Activated T-helper 17 cell treated with anti-CD3 and anti-CD28 coated beads, Interleukin-2, amount 50 U/mL, for 72 hours (primary cell): ENCODE data around the gene JAM3. TPM values are rescaled to one million over a fixed set of nuclear protein-coding genes. Genes with fewer than 3 reads are reported as not detected.
A peak's percentile ranks its signal among the peaks of the same experiment; 100 is the strongest.
"Not testable (repeated sequence)": the region's sequence is repeated elsewhere in the genome, so short reads cannot be mapped to it uniquely, and the experiment has no call there.

ENCODE experiments used
- ATAC-seq: fragments of 150-1000 bp; cut with Tn5 transposase; replicated peaks from 2 replicates; pipeline ENCODE4 v1.10.0; 2021; ENCODE audit warnings: mild to moderate bottlenecking, moderate library complexity
- H3K27ac Mint-ChIP-seq: one replicate; pipeline ENCODE4 v1.8.0; 2022; ENCODE audit warnings: mixed read lengths
- H3K27me3 Mint-ChIP-seq: one replicate; pipeline ENCODE4 v1.8.0; 2022; ENCODE audit warnings: mixed read lengths
- H3K36me3 Mint-ChIP-seq: one replicate; pipeline ENCODE4 v1.8.0; 2022; ENCODE audit warnings: low read depth, mild to moderate bottlenecking, mixed read lengths
- H3K4me1 Mint-ChIP-seq: one replicate; pipeline ENCODE4 v1.8.0; 2022; ENCODE audit warnings: mixed read lengths
- H3K4me3 Mint-ChIP-seq: one replicate; pipeline ENCODE4 v1.8.0; 2022; ENCODE audit warnings: mild to moderate bottlenecking, mixed read lengths
- H3K9me3 Mint-ChIP-seq: one replicate; pipeline ENCODE4 v1.8.0; 2022; ENCODE audit warnings: mixed read lengths
- total RNA-seq, 2 donors: library from RNA; stranded (reverse); gene quantifications; one replicate each; pipeline ENCODE4 v1.2.3, GENCODE V29; 2022

JAM3 gene
- total RNA-seq, 2 donors from 2014 or later = 7.6 to 26.2 TPM

DNA sequence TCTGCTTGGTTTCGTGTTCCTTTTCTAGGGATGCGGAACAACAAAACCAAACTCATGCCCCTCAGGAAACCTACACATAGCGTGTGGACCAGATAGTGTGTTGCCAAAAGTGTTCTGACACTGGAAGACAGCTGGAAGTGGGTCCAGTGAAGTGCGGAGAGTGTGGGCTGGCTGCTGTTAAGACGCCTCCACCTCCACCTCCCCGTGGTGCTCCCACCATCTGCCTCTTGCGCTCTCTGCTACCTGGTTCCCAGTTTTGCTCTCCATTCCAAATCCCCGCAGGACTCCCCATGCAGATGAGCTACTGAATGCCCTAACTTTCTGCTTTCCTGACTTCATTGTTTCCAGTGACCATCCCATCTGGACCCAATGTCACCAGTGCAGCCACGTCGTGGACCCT lies 103.1 kb downstream of the JAM3 start:
- no peak for ATAC-seq
- Mint-ChIP-seq H3K36me3 (peaks cover 98% of the 10 kb centered on the region), H3K27me3 (no peaks in the 10 kb centered on the region), H3K9me3 (no peaks in the 10 kb centered on the region), H3K4me3 (no peak overlapping the region), H3K27ac (peak overlapping the region; percentile 66), H3K4me1 (no peaks in the 10 kb centered on the region)

DNA sequence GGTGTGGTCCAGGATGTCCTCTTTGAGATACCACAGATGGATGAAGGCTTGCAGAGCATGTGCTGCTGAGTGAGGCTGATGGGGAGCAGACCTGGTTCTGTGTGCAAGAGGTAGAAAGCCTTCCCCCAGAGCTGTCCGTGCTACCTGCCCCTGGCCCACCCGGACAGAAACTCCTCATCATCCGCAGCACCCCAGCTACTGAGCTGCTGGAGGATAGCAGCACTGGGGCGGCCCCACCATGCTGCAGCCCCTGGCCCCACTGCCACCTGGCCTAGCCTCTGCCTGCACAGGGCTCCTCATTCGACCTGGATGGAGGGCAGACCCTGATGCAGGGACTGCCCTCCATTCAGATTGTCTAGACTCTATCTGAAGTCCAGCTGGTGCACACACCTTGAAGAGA lies 104.4 kb downstream of the JAM3 start:
- Mint-ChIP-seq H3K36me3 (peaks cover 100% of the 10 kb centered on the region), H3K27ac (no peak overlapping the region), H3K27me3 (no peaks in the 10 kb centered on the region), H3K4me1 (no peaks in the 10 kb centered on the region), H3K4me3 (no peak overlapping the region), H3K9me3 (no peaks in the 10 kb centered on the region)
- ATAC-seq = no peak

DNA sequence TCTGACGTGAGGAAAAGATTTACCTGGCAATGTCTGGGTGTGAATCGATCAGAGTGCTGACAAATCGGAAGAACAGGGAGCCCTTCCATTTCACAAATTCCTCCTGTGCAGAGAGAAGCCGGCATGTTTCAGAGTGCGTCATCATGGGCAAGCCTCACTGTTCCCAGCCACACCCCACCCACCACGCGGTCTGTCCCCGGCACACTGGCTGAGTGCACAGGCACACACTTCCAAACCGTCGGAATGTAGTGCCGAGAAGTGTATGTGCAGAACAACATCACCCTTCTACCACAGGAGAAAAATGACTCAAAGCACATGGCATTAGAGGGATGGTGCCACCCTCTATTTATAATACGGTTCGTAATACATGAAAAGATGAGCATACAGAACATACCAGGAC lies 107.4 kb downstream of the JAM3 start:
- no peak for ATAC-seq
- Mint-ChIP-seq H3K27me3 (no peaks in the 10 kb centered on the region), H3K4me3 (no peak overlapping the region), H3K4me1 (no peaks in the 10 kb centered on the region), H3K9me3 (no peaks in the 10 kb centered on the region), H3K27ac (no peak overlapping the region), H3K36me3 (peaks cover 100% of the 10 kb centered on the region)

DNA sequence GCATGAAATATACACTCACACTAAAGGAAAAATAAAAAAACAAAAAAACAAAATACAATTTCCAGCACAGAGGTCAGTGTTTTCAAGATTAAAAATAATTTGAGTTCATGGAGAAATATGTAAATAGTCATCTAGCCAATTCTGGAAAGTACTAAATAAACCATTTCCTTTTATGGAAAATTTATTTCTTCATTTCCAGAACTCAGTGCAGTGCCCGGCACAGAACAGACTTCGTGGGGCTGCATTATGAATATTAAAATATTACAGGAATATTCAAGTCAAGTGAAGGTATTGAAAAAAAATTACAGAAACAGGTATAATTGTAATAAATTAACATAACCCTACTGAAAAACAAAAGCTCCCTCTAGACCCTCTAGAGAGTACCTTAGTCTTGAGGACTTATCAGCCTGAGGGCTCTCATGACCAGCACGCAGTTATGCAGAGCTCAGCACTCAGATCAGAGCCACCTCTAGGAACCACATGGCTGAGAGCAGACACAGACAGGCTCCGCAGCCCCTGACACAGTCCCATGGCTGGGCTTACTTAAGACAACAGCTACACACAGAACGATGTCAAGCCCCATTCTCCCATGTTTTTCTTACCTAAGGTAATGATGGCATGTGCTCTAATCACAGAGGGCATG lies 109.3 kb downstream of the JAM3 start:
- Mint-ChIP-seq H3K4me3 (no peak overlapping the region), H3K36me3 (peaks cover 97% of the 10 kb centered on the region), H3K4me1 (no peaks in the 10 kb centered on the region), H3K27me3 (no peaks in the 10 kb centered on the region), H3K9me3 (no peaks in the 10 kb centered on the region), H3K27ac (no peak overlapping the region)
- no peak for ATAC-seq

DNA sequence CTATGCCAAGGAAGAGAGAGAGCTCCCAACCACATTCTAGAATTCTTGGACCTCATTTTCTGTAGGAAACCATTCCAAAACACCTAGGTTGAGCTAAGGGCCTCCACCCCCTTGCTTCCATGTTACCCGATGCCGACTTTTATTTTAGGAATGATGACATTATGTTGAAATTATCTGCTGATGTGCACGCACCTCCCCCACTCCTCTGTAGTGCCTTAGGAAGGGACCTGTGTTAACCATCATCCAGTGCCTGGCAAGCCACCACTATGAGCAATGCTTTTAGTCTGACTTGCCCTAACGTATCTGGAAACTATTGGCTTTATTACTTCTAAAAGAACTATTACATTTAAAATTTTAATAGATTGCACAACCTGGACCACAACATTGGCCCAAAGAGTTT lies 112.8 kb downstream of the JAM3 start:
- Mint-ChIP-seq H3K27me3 (no peaks in the 10 kb centered on the region), H3K4me3 (no peak overlapping the region), H3K9me3 (no peaks in the 10 kb centered on the region), H3K4me1 (no peaks in the 10 kb centered on the region), H3K36me3 (peaks cover 96% of the 10 kb centered on the region), H3K27ac (no peak overlapping the region)
- no peak for ATAC-seq

DNA sequence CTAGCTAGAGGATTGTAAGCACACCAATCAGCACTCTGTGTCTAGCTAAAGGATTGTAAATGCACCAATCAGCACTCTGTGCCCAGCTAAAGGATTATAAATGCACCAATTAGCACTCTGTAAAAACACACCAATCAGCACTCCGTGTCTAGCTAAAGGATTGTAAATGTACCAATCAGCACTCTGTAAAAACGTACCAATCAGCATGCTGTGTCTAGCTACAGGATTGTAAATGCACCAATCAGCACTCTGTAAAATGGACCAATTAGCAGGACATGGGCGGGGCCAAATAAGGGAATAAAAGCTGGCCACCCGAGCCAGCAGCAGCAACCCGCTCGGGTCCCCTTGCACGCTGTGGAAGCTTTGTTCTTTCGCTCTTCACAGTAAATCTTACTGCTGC lies 119.2 kb downstream of the JAM3 start:
- H3K4me3 Mint-ChIP-seq, H3K4me1 Mint-ChIP-seq, H3K27me3 Mint-ChIP-seq, H3K9me3 Mint-ChIP-seq, ATAC-seq, H3K27ac Mint-ChIP-seq: not testable (repeated sequence)
- H3K36me3 Mint-ChIP-seq = peaks cover 99% of the 10 kb centered on the region

DNA sequence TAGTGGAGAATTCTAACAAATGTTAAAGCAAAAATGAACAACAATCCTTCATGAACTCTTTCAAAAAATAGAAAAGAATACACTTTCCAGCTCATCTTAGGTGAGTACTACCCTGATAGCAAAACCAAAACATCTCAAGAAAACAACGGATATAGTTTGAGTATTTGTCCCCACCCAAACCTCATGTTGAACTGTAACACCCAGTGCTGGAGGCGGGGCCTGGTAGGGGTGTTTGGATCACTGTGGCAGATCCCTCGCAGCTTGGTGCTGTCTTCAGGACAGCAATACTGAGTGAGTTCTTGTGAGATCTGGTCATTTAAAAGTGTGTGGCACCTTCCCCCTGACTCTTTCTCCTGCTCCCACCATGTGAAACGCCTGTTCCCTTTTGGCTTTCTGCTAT lies 127.9 kb downstream of the JAM3 start:
- Mint-ChIP-seq H3K36me3 (peaks cover 97% of the 10 kb centered on the region), H3K9me3 (no peaks in the 10 kb centered on the region), H3K27me3 (no peaks in the 10 kb centered on the region), H3K27ac (peak overlapping the region; percentile 15), H3K4me3 (no peak overlapping the region), H3K4me1 (no peaks in the 10 kb centered on the region)
- no peak for ATAC-seq

DNA sequence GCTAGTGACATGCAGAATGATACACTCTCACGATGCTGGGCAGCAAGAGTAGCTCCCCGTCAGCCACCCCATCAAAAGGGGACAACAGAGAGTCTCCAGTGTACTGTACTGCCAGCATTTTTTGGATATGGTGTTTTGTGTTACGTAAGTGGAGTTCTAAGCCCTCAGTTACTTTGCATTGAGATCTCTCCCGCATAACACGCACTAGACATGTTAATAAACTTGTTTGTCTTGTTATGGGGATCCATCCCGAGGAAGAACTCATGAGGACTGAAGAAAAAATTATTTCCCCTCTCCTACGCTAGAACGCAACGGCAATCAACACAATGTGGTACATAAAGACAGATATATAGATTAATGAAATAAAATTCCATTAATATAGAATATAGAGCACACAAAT lies 130.7 kb downstream of the JAM3 start:
- no peaks in the 10 kb centered on the region for H3K4me1 Mint-ChIP-seq
- H3K36me3 Mint-ChIP-seq = peaks cover 97% of the 10 kb centered on the region
- no peaks in the 10 kb centered on the region for H3K27me3 Mint-ChIP-seq
- no peak overlapping the region for H3K4me3 Mint-ChIP-seq
- no peak overlapping the region for H3K27ac Mint-ChIP-seq
- no peak for ATAC-seq
- H3K9me3 Mint-ChIP-seq = no peaks in the 10 kb centered on the region

DNA sequence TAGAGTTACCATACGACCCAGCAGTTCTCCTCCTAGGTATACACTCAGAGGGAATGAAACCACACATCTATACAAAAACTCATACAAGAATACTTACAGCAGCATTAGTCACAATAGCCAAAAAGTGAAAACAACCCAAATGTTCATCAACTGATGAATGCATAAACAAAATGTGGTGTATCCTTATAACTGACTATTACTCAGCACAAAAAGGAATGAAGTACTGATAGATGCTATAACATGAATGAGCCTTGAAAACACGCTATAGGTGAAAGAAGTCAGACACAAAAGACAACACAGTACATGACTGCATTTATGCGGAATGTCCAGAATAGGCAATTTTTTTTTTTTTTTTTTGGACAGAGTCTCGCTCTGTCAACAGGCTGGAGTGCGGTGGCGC lies 131.8 kb downstream of the JAM3 start:
- no peaks in the 10 kb centered on the region for H3K4me1 Mint-ChIP-seq
- H3K4me3 Mint-ChIP-seq = no peak overlapping the region

More for the DNA sequence above, 131.8 kb downstream of the JAM3 start:
- ATAC-seq = peak; percentile 44
- H3K27ac Mint-ChIP-seq = no peak overlapping the region
- peaks cover 99% of the 10 kb centered on the region for H3K36me3 Mint-ChIP-seq
- no peaks in the 10 kb centered on the region for H3K9me3 Mint-ChIP-seq
- no peaks in the 10 kb centered on the region for H3K27me3 Mint-ChIP-seq

Other genes with a start within 250 kb of the JAM3 start
- not detected for gene SPATA19, start 223.6 kb upstream of the JAM3 start, total RNA-seq
- 100 to 1,000 TPM in 1 of 2 donors, 10 to 100 TPM in 1; 25.4 to 279 TPM for gene IGSF9B, start 112.1 kb upstream of the JAM3 start, total RNA-seq
- gene NCAPD3, start 154.9 kb downstream of the JAM3 start, total RNA-seq = 100 to 1,000 TPM in 1 of 2 donors, 10 to 100 TPM in 1; 77.5 to 103 TPM
- 10 to 100 TPM; 36.6 to 40.7 TPM for gene VPS26B, start 155.6 kb downstream of the JAM3 start, total RNA-seq
- gene THYN1, start 184.3 kb downstream of the JAM3 start, total RNA-seq = 10 to 100 TPM; 72.7 to 81.0 TPM
- 10 to 100 TPM; 22.8 to 23.7 TPM for gene ACAD8, start 184.5 kb downstream of the JAM3 start, total RNA-seq
- gene GLB1L3, start 207.3 kb downstream of the JAM3 start, total RNA-seq = 10 to 100 TPM; 10.9 to 15.7 TPM